22Rv1 (cell line): ENCODE results near the gene NRDC.
A peak's percentile ranks its signal among the peaks of the same experiment; 100 is the strongest.
"Not testable (repeated sequence)": the region's sequence is repeated elsewhere in the genome, so short reads cannot be mapped to it uniquely, and the experiment has no call there.

Experiments used
- H3K27ac ChIP-seq: fragments of 450-650 bp; 2 replicates; pipeline ENCODE4 v1.5.1; 2017
- CTCF ChIP-seq: fragments of 450-650 bp; IDR thresholded peaks from 2 replicates; pipeline ENCODE4 v1.5.1; 2017; ENCODE audit warnings: mild to moderate bottlenecking
- ZFX ChIP-seq: fragments of 450-650 bp; IDR thresholded peaks from 2 replicates; pipeline ENCODE4 v1.6.1; 2017; ENCODE audit warnings: antibody characterized with exemption, borderline replicate concordance

The NRDC gene

GRCh38 chr1:51840743-51841461, 37.6 kb downstream of the NRDC start:
- TF ChIP-seq CTCF, result no peak
- no peak for TF ChIP-seq ZFX
- H3K27ac ChIP-seq, result peak overlapping the region; percentile 12; the same call in 1 of the 2 replicates

GRCh38 chr1:51840182-51840581, 38.3 kb downstream of the NRDC start:
- TF ChIP-seq CTCF (no peak), ZFX (no peak)
- H3K27ac ChIP-seq, result peak overlapping the region; percentile 66

- TF ChIP-seq CTCF (no peak), ZFX (no peak)
- H3K27ac ChIP-seq, result peak overlapping the region; percentile 66
Measured at GRCh38 chr1:51839094-51839493, 39.4 kb downstream of the NRDC start.

GRCh38 chr1:51837243-51837642, 41.3 kb downstream of the NRDC start:
- TF ChIP-seq CTCF, result no peak
- no peak for TF ChIP-seq ZFX
- H3K27ac ChIP-seq, result no peak overlapping the region

GRCh38 chr1:51833700-51834099, 44.8 kb downstream of the NRDC start:
- TF ChIP-seq CTCF (no peak), ZFX (no peak)

GRCh38 chr1:51829058-51829457, 49.5 kb downstream of the NRDC start:
- no peak overlapping the region for H3K27ac ChIP-seq
- TF ChIP-seq CTCF, result no peak
- no peak for TF ChIP-seq ZFX

More at GRCh38 chr1:51833700-51834099, 44.8 kb downstream of the NRDC start:
- H3K27ac ChIP-seq, result no peak overlapping the region

GRCh38 chr1:51819810-51820209, 58.7 kb downstream of the NRDC start:
- H3K27ac ChIP-seq, result no peak overlapping the region
- no peak for TF ChIP-seq ZFX
- no peak for TF ChIP-seq CTCF

- H3K27ac ChIP-seq, result not testable (repeated sequence)
Measured at GRCh38 chr1:51819021-51819420, 59.5 kb downstream of the NRDC start.
